Prostate gland (tissue), 2 donors: Measurements from ENCODE around the gene LRRTM4.

Experiments used
- POLR2A ChIP-seq: fragments of 450-650 bp; IDR thresholded peaks from one replicate; pipeline ENCODE4 v1.6.1; 2016; ENCODE audit warnings: antibody characterized with exemption, mild to moderate bottlenecking
- POLR2AphosphoS5 ChIP-seq: sonication (generic); formaldehyde crosslinking; IDR thresholded peaks from one replicate; pipeline ENCODE4 v1.6.1; 2017; ENCODE audit warnings: antibody characterized with exemption
- TF ChIP-seq, protein P1 (sequence below), 4 experiments: fragments of 200-600 bp in 2 of 4; fragments of 450-650 bp in 2 of 4; sonication (generic) in 2 of 4; IDR thresholded peaks; 1 replicate in 3 of 4; 2 replicates in 1 of 4; pipeline ENCODE4 v1.5.1; 2016 to 2019; ENCODE audit warnings: antibody characterized with exemption in 4 of 4, mild to moderate bottlenecking in 2 of 4, moderate library complexity in 2 of 4

DNA sequence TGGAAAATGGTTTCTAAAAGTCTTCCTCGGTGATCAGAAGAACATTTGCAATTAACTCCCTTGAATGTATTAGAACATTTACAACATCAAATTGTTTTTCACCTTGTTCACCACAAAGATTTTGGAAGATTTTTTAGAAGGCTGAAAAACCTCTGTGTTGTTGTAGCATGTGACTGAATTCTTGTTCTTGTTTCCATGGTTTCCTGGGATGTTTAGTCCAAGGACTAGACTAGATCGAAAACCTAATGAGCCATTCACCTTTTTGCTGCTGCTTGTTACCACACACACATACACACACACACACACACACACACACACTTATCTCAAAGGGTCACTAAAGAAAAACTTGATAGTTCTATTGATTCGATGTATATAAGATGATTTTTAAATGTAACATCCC is 380.0 kb downstream of the LRRTM4 start:
- TF ChIP-seq, protein P1, sequence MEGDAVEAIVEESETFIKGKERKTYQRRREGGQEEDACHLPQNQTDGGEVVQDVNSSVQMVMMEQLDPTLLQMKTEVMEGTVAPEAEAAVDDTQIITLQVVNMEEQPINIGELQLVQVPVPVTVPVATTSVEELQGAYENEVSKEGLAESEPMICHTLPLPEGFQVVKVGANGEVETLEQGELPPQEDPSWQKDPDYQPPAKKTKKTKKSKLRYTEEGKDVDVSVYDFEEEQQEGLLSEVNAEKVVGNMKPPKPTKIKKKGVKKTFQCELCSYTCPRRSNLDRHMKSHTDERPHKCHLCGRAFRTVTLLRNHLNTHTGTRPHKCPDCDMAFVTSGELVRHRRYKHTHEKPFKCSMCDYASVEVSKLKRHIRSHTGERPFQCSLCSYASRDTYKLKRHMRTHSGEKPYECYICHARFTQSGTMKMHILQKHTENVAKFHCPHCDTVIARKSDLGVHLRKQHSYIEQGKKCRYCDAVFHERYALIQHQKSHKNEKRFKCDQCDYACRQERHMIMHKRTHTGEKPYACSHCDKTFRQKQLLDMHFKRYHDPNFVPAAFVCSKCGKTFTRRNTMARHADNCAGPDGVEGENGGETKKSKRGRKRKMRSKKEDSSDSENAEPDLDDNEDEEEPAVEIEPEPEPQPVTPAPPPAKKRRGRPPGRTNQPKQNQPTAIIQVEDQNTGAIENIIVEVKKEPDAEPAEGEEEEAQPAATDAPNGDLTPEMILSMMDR (IDR thresholded peaks at IDR 0.05): no peak
- TF ChIP-seq POLR2AphosphoS5 (no peak), POLR2A (no peak)
